Bronchial epithelial cell (primary cell): ENCODE measurements around the gene DOCK8. TPM values are rescaled to one million over a fixed set of nuclear protein-coding genes. Genes with fewer than 3 reads are reported as not detected.

ENCODE experiments used
- DNase-seq: peaks from one replicate; pipeline ENCODE4 v3.0.0-alpha.2; 2010; ENCODE audit warnings: low read depth
- FAIRE-seq: peaks from 2 replicates; lab custom pipeline; 2011; peaks lifted over from hg19 to GRCh38; lab: Jason Lieb, UNC
- H3K27me3 ChIP-seq: 2 replicates; pipeline ENCODE4 v1.5.1; 2011; ENCODE audit warnings: low read length; ENCODE audit not compliant: control insufficient read depth, insufficient read depth
- H3K36me3 ChIP-seq: 2 replicates; pipeline ENCODE4 v1.5.1; 2011; ENCODE audit warnings: low read length; ENCODE audit not compliant: control insufficient read depth, insufficient read depth
- H3K4me3 ChIP-seq: 2 replicates; pipeline ENCODE4 v1.5.1; 2011; ENCODE audit warnings: mild to moderate bottlenecking, low read depth, low read length, control low read depth
- CTCF ChIP-seq: IDR thresholded peaks from 2 replicates; pipeline ENCODE4 v1.5.1; 2011; ENCODE audit warnings: mild to moderate bottlenecking, moderate library complexity, low read length, control low read depth, inconsistent platforms; ENCODE audit not compliant: insufficient read depth, severe bottlenecking
- total RNA-seq: library from RNA; depleted of rRNA; stranded (reverse); fragments of >200 nt; gene quantifications from 2 replicates; pipeline ENCODE4 v1.2.1, GENCODE V29; 2014

The DOCK8 gene
- total RNA-seq, 1 donor from 2014 or later = 0.26 TPM

GRCh38 chr9:316382-316965, 101.8 kb downstream of the DOCK8 start:
- peak; percentile 16 for DNase-seq
- TF ChIP-seq CTCF = no peak
- H3K27me3 ChIP-seq = no peaks in the 10 kb centered on the region
- FAIRE-seq = no peak
- H3K4me3 ChIP-seq = no peak overlapping the region
- no peaks in the 10 kb centered on the region for H3K36me3 ChIP-seq

- FAIRE-seq = no peak
These were observed 104.0 kb downstream of the DOCK8 start for GRCh38 chr9:318646-319045.

GRCh38 chr9:324971-325370, 110.3 kb downstream of the DOCK8 start:
- FAIRE-seq (no peak), DNase-seq (no peak)
- Histone ChIP-seq H3K36me3 (no peaks in the 10 kb centered on the region), H3K27me3 (no peaks in the 10 kb centered on the region), H3K4me3 (no peak overlapping the region)
- TF ChIP-seq CTCF = no peak

More at GRCh38 chr9:318646-319045, 104.0 kb downstream of the DOCK8 start:
- no peak for TF ChIP-seq CTCF
- no peaks in the 10 kb centered on the region for H3K27me3 ChIP-seq
- no peak overlapping the region for H3K4me3 ChIP-seq
- no peaks in the 10 kb centered on the region for H3K36me3 ChIP-seq
- DNase-seq = no peak

- no peaks in the 10 kb centered on the region for H3K27me3 ChIP-seq
- no peaks in the 10 kb centered on the region for H3K36me3 ChIP-seq
- DNase-seq (no peak), FAIRE-seq (no peak)
- no peak for TF ChIP-seq CTCF
- H3K4me3 ChIP-seq = no peak overlapping the region
These were observed 112.0 kb downstream of the DOCK8 start for GRCh38 chr9:326667-327066.

GRCh38 chr9:328453-328852, 113.8 kb downstream of the DOCK8 start:
- no peak for FAIRE-seq
- TF ChIP-seq CTCF = no peak

GRCh38 chr9:331197-331596, 116.5 kb downstream of the DOCK8 start:
- DNase-seq = no peak
- FAIRE-seq = no peak
- Histone ChIP-seq H3K36me3 (no peaks in the 10 kb centered on the region), H3K4me3 (no peak overlapping the region), H3K27me3 (no peaks in the 10 kb centered on the region)
- no peak for TF ChIP-seq CTCF

More at GRCh38 chr9:328453-328852, 113.8 kb downstream of the DOCK8 start:
- H3K4me3 ChIP-seq = no peak overlapping the region
- H3K27me3 ChIP-seq = no peaks in the 10 kb centered on the region
- DNase-seq = no peak
- no peaks in the 10 kb centered on the region for H3K36me3 ChIP-seq
